GM18870 (cell line): Measurements from ENCODE around the gene OLIG2.

Source experiments
- ATAC-seq: cut with Tn5 transposase; IDR thresholded peaks from one replicate; pipeline ENCODE4 v1.9.1; 2021; ENCODE audit warnings: moderate library complexity; ENCODE audit not compliant: unreplicated experiment

Gene OLIG2

DNA sequence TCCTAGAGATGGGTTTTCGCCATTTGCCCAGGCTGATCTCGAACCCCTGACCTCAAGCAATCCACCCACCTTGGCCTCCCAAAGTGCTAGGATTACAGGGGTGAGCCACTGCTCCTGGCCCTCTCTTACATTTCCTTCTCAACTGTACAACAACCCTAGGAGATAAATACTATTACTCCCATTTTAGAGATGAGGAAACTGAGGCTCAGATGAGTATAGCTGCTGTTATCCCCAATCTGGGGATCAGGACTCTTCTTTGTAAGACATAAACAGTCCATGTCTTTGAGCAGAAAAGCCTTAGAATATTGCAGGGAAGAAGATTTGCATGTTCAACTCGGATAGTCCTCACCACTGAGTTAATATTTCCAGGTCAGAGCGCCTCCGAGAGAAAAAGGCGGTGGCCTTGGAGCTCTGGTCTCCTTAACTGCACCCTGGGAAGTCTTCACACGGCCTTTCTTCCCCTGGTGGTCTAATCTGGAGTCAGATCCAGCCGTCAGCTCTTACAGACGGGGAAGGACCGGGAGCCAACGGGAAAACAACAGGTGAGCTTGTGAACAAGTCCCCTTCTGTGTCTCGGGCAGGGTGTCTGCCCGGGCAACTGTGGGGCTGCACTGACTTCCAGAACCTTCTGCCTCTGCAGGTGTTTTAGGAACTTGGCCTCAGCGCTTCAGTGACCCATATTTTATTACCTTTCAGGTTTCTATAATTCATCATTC is 38.3 kb downstream of the OLIG2 start:
- no peak for ATAC-seq

DNA sequence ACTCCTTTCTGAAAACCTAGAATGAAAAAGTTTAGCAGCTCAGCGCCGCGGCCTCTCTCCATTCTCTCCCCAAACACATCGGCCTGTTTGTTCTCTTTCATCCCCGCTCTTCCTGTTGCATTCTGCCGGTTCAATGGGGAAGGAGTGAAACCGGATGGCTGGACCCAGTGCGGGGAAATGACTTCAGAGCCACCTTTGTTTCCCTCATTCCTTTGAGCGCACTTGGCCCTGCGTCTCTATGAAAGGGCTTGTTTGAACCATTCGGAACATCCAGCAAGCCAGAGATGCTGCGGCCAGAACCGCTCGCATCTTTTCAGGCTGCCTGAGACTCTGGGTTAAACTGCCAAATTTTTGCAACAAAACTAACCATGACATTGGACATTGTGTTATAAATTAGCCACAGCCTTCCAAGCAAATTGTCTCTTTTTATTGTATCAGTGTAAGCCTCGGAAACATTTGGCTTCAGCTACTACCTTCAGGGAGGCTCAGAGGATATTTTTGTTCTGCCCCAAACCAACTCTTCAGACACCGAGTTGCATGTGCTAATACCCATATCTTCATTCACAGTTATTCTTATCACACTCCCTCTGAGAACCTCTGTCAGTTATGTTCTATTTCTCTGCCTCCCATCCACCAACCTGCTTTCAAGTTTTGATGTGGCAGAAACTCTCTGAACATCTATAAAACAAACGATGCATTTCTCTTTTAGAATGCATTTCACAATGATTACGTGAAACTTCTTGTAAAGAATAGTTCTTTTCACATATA is 39.1 kb downstream of the OLIG2 start:
- ATAC-seq: no peak

DNA sequence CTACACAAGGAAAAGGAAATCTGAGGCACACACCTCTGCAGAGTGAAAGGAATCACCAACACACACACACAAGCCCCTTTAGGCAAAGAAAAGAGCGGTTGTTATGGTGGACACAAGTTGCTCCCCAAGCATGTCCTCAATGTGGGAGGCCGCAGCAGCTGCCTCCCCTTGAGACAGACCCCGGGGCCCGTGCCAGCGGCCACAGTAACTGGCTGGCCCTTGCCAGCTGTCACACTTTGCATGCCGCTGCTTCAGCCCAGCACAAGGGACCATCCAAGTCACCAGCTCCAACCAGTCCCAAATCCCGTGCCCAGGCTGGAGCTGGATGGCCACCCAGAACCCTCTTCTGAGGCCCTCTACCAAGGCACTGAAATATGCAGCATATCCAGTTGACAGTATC is 41.3 kb downstream of the OLIG2 start:
- ATAC-seq: no peak

DNA sequence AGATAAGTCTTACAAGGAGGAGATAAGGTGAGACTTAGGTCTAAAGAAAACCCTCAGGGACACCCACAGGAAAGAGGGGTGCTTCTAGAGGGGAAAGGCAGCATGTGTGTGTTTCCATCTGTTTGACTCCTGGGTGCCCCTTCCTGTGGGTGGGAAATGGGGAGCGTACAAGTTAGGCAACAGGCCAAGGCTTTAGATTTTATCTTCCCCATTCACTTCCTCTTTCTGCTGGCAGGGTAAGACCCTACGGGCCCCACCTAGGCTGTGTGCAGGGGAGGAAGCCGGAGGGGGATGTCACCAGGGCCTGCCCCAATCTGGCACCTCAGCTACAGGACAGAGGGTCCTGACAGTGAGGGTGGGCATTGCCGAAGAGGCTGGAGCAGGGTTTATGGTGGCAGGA is 41.7 kb downstream of the OLIG2 start:
- ATAC-seq: no peak

DNA sequence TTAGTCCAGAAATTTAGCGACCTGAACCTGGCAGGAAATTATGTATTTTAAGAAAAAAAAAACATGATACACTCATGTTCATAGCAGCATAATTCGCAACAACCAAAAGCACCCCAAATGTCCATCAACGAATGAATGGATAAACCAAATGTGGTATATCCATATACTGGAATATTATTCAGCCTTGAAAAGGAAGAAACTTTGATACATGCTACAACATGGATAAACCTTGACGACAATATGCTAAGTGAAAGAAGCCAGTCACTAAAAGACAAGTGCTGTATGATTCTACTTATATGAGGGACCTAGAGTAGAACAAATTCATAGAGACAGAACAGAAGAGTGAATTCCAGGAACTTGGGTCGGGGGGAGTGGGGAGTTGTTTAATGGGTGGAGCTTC is 43.5 kb downstream of the OLIG2 start:
- no peak for ATAC-seq

DNA sequence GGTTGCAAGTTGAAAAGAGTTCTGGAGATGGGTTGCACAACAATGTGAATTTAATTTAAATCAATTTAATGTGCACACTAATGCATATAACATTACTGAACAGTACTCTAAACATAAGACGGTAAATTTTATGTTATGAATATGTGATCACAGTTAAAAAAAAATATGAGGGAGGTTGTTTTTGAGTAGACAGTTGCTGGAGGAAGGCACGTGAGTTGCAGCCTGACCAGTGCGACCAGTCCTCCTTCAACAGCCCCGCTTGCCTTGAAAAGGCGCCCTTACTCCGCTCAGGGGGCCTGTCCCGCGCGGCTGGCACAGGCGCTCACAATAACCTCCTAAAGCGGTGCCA is 43.9 kb downstream of the OLIG2 start:
- ATAC-seq: no peak

DNA sequence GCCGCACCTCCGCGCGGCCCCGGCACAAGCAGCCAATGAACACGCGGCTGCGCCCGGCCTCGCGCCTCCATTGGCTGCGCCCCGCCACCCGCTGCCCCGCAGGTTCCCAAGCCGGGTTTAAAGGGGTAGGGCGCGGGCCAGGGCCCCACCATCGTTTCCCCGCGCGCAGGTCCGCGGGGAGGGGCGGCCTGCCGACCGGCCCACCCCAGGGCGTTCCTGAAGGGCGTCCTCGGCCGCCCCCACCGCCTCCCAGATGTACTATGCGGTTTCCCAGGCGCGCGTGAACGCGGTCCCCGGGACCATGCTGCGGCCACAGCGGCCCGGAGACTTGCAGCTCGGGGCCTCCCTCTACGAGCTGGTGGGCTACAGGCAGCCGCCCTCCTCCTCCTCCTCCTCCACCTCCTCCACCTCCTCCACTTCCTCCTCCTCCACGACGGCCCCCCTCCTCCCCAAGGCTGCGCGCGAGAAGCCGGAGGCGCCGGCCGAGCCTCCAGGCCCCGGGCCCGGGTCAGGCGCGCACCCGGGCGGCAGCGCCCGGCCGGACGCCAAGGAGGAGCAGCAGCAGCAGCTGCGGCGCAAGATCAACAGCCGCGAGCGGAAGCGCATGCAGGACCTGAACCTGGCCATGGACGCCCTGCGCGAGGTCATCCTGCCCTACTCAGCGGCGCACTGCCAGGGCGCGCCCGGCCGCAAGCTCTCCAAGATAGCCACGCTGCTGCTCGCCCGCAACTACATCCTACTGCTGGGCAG is 44.4 kb downstream of the OLIG2 start, which contains the start of gene OLIG1:
OLIG1 (plus strand) TSS at position 148 of the 750 bp plus-strand sequence; CDS start at position 254, 106 bp downstream.
- no peak for ATAC-seq

DNA sequence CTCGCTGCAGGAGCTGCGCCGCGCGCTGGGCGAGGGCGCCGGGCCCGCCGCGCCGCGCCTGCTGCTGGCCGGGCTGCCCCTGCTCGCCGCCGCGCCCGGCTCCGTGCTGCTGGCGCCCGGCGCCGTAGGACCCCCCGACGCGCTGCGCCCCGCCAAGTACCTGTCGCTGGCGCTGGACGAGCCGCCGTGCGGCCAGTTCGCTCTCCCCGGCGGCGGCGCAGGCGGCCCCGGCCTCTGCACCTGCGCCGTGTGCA is 44.9 kb downstream of the OLIG2 start:
- no peak for ATAC-seq

DNA sequence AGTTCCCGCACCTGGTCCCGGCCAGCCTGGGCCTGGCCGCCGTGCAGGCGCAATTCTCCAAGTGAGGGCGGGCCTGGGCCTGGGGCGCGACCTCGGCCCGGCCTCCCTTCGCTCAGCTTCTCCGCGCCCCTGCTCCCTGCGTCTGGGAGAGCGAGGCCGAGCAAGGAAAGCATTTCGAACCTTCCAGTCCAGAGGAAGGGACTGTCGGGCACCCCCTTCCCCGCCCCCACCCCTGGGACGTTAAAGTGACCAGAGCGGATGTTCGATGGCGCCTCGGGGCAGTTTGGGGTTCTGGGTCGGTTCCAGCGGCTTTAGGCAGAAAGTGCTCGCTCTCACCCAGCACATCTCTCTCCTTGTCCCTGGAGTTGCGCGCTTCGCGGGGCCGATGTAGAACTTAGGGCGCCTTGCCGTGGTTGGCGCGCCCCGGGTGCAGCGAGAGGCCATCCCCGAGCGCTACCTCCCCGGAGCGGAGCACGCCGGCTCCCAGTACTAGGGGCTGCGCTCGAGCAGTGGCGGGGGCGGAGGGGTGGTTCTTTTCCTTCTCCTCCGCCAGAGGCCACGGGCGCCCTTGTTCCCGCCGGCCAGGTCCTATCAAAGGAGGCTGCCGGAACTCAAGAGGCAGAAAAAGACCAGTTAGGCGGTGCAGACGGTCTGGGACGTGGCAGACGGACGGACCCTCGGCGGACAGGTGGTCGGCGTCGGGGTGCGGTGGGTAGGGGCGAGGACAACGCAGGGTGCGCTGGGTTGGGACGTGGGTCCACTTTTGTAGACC is 45.4 kb downstream of the OLIG2 start:
- ATAC-seq: no peak

DNA sequence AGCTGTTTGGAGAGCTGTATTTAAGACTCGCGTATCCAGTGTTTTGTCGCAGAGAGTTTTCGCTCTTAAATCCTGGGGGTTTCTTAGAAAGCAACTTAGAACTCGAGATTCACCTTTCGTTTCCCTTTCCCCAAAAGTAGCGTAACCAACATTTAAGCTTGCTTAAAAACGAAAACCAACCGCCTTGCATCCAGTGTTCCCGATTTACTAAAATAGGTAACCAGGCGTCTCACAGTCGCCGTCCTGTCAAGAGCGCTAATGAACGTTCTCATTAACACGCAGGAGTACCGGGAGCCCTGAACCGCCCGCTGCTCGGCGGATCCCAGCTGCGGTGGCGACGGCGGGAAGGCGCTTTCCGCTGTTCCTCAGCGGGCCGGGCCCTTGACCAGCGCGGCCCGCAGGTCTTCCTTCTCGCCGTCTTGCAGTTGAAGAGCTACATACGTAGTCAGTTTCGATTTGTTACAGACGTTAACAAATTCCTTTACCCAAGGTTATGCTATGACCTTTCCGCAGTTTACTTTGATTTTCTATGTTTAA is 46.1 kb downstream of the OLIG2 start:
- ATAC-seq: no peak

DNA sequence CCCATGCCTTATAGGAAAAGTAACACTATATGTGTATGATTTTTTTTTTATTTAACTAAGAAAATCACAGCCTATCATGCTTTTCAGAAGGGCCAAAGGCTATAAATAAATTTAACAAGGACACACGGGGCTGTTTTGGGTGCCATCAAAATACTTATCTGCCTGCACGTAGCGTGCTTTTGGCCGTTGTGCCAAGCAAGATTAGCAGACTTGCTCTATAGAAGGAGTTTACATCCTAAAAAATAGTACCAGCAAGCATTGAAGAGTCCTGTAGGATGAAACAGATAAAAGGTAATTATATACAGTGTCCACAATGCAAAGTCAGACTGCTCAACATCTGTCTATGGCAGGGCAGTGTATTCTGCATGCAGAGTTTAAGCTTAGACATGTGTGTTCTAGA is 47.9 kb downstream of the OLIG2 start:
- ATAC-seq: no peak

DNA sequence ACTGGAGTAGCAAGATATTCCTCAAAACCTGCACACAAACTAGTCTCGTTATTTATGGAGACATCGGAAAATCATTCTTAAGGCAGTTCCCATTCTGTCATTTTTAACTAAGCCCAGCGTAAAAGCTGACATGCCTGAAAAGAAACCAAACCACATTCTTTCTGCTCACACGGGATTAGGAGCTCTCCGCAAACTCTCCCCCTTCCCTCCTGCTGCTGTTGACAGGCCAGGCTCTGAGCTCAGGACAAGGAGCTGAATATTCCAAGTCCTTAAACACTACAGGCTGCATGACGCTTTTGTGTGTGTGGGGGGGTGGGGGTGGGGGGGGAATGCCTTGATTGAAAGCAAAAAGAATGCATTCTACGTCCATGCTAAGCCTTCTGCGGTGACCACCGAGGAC is 49.4 kb downstream of the OLIG2 start:
- no peak for ATAC-seq

DNA sequence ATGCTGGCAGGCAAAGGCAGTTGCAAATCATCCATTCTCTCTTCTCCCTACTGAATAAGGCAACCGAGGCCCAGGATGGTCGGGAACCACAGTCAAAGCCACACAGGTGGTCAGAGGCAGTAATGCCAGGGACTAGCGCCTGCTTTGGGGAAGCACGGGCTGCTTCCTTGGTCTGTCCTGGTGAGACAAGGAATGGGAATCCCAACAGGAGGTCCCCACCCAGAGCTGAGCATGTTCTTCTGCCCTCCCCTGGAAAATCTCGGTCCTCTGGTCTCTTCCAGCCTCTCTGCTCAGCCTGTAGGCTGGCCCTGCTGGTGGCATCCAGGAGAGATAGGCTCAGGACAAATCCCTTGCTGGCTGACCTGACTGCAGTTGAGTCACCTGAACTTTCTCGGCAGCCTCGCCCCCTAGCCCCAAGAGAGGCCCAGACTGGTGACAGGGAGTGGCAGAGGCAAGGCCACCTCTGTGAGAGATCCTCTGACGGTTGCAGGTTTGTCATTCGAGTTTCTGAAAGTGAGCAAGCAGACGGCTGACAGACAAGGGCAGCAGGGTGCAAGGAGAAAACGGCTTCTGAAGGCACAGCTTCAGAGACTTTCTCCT is 50.0 kb downstream of the OLIG2 start:
- no peak for ATAC-seq

DNA sequence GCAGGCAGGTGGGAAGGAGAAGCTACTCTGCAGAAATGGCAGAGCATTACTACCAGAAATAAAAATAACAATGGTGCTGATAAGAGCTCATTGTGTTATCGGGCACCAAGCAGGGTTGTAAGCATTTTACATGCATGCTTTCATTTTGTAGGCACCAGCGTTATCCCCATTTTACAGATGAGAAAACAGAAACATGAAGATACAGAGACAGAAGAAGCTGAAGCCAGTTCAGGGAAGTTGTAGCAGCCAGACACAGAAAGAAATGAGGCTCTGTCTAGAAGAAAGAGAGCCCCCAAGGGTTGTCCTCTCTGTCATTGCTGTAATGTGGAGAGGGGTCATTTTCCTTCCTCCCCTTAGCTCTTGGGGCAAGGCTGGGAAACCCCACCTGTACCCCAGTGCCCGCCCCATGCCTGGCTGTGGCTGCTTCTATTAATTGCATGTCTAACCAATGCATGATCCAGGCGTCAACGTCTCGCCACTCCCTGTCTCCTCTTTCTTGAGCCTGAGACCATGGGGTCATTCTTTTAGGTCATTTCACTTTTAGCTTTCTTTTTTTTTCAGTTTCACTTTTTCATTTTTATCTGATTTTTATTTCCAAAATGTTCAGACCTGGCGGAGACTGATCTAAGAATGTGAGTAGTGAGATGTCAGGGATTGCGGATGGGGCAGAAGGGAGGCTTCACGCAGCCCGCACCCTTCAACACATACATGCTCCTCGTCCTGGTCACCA is 51.0 kb downstream of the OLIG2 start:
- ATAC-seq: no peak
